ENCODE data around the gene EWSR1. TPM values are rescaled to one million over a fixed set of nuclear protein-coding genes. Genes with fewer than 3 reads are reported as not detected.

Gene EWSR1
- total RNA-seq, 1 experiment from 2014 or later, result 462 TPM

DNA sequence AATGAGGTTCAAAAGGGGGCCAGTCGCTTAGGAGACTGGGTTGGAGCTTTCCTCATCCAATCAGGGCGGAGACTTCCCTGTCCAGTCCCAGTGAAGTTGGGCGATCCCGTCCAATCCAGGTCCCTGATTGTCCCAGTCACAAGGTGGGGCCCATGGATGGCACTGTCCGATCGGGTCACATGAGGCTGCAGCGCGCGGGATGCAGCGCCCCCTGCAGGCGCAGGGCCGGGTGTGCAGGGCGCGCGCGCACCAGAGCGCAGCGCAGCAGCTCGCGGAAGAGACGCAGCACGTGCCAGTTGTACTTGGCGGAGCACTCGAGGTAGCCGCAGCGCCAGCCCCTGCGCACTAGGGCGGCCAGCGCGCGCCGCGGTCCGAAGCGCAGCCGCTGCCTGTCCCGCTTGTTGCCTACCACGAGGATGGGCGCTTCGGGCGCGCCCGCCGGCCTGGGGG is 45.1 kb downstream of the EWSR1 start:
- H3K4me3 Mint-ChIP-seq, result no peak overlapping the region; a peak in 1 of 5 replicates
- H3K4ac ChIP-seq (ENCODE audit: low read depth, low read length), result no peak overlapping the region
- peak; percentile 92 for DNase-seq

More for the DNA sequence above, 45.1 kb downstream of the EWSR1 start:
- Histone ChIP-seq H3K9me3 (ENCODE audit: control insufficient read depth, low read depth, low read length) (no peaks in the 10 kb centered on the region), H3K9ac (ENCODE audit: extremely low read depth, insufficient read length, low read length) (no peak overlapping the region), H2AFZ (ENCODE audit: low read length) (no peak overlapping the region), H3K79me1 (ENCODE audit: insufficient read depth, low read depth, low read length, poor library complexity, severe bottlenecking) (no peaks in the 10 kb centered on the region), H3K4me2 (ENCODE audit: insufficient read depth, insufficient read length, low read length) (no peak overlapping the region), H2BK15ac (ENCODE audit: low read depth, low read length) (no peak overlapping the region), H2BK12ac (ENCODE audit: insufficient read length, low read depth, low read length) (no peak overlapping the region), H2AK5ac (ENCODE audit: insufficient read length, low read length) (no peak overlapping the region), H4K91ac (ENCODE audit: insufficient read length, low read depth, low read length) (no peak overlapping the region), H3K27ac (ENCODE audit: insufficient read length, low read depth, low read length) (no peak overlapping the region), H2BK20ac (ENCODE audit: low read depth, low read length, poor library complexity, severe bottlenecking) (no peak overlapping the region), H2BK120ac (ENCODE audit: low read depth, low read length, poor library complexity, severe bottlenecking) (no peak overlapping the region), H3K14ac (ENCODE audit: insufficient read depth, low read length) (no peak overlapping the region), H3K23me2 (ENCODE audit: insufficient read length, low read depth, low read length, poor library complexity, severe bottlenecking) (peaks cover 4% of the 10 kb centered on the region), H3T11ph (ENCODE audit: low read length) (no peak overlapping the region), H3K4me1 (ENCODE audit: insufficient read depth, low read length) (no peaks in the 10 kb centered on the region), H3K18ac (ENCODE audit: insufficient read length, low read depth, low read length) (no peak overlapping the region), H3K79me2 (ENCODE audit: insufficient read depth, low read length) (no peaks in the 10 kb centered on the region), H3K56ac (ENCODE audit: insufficient read length, low read depth, low read length) (no peak overlapping the region), H3K27me3 (ENCODE audit: insufficient read depth, low read length) (peaks cover 33% of the 10 kb centered on the region), H4K8ac (replicated peaks; ENCODE audit: insufficient read length, low read depth, low read length) (no peak overlapping the region), H4K20me1 (ENCODE audit: control insufficient read depth, insufficient read depth, insufficient read length) (no peaks in the 10 kb centered on the region), H2BK5ac (ENCODE audit: insufficient read length, low read length) (no peak overlapping the region), H4K5ac (ENCODE audit: insufficient read length, low read depth, low read length) (no peak overlapping the region), H3K23ac (ENCODE audit: insufficient read length, low read depth, low read length) (no peak overlapping the region)
- H3K9me3 Mint-ChIP-seq, result peaks cover 5 to 17% of the 10 kb centered on the region in 2 experiments; a peak in 4 of 5 replicates
- TF ChIP-seq, protein P1, sequence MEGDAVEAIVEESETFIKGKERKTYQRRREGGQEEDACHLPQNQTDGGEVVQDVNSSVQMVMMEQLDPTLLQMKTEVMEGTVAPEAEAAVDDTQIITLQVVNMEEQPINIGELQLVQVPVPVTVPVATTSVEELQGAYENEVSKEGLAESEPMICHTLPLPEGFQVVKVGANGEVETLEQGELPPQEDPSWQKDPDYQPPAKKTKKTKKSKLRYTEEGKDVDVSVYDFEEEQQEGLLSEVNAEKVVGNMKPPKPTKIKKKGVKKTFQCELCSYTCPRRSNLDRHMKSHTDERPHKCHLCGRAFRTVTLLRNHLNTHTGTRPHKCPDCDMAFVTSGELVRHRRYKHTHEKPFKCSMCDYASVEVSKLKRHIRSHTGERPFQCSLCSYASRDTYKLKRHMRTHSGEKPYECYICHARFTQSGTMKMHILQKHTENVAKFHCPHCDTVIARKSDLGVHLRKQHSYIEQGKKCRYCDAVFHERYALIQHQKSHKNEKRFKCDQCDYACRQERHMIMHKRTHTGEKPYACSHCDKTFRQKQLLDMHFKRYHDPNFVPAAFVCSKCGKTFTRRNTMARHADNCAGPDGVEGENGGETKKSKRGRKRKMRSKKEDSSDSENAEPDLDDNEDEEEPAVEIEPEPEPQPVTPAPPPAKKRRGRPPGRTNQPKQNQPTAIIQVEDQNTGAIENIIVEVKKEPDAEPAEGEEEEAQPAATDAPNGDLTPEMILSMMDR (conservative IDR thresholded peaks at IDR 0.05), result peak; percentile 99
- peaks cover 14 to 25% of the 10 kb centered on the region in 2 experiments for H3K4me1 Mint-ChIP-seq
- peaks cover 0 to 5% (median 2%) of the 10 kb centered on the region in 3 experiments; a peak in 3 of 7 replicates for H3K36me3 Mint-ChIP-seq (ENCODE audit: insufficient read depth in 1 of 3, low read depth in 3 of 3)
- H3K27me3 Mint-ChIP-seq (ENCODE audit: low read depth), result peaks cover 54% of the 10 kb centered on the region
- no CpG with 5 or more reads among the region's 44 CpGs for WGBS (ENCODE audit: extremely low coverage, insufficient read length, low lambda C conversion rate)
- H3K27ac Mint-ChIP-seq, result no peak overlapping the region
